OCI-M2 (cell line): Measurements from ENCODE around the gene TTC3.
"Not testable (repeated sequence)": the region's sequence is repeated elsewhere in the genome, so short reads cannot be mapped to it uniquely, and the experiment has no call there.

ENCODE experiments used
- DNase-seq: peaks from one replicate; lab custom pipeline; 2025; ENCODE audit not compliant: unreplicated experiment; lab: John Stamatoyannopoulos, UW

TTC3 gene

GRCh38 chr21:37093977-37094376 lies 20.9 kb downstream of the TTC3 start:
- DNase-seq, result no peak

GRCh38 chr21:37095821-37096220 lies 22.8 kb downstream of the TTC3 start:
- DNase-seq, result no peak

DNA sequence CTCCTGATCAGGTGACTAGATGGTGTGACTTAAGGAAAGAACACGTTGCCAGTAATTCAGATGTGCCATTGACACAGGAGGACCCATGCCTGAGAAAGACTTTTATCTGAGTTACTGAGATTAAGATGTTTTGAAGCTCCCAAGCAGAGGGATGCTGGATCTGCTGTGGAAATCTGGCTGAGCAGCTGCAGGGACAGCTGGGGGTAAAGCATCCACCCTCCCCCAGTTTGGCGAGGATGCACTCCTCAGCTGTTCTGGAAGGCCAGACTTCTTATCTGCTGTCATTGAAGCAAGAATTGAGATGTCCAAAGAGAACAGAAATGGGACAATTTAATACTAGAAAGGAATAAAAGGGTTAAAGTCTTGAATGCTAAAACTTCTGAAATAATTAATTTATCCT lies 25.7 kb downstream of the TTC3 start:
- DNase-seq, result no peak

- DNase-seq, result no peak
Observed at GRCh38 chr21:37100316-37100715, 27.3 kb downstream of the TTC3 start.

DNA sequence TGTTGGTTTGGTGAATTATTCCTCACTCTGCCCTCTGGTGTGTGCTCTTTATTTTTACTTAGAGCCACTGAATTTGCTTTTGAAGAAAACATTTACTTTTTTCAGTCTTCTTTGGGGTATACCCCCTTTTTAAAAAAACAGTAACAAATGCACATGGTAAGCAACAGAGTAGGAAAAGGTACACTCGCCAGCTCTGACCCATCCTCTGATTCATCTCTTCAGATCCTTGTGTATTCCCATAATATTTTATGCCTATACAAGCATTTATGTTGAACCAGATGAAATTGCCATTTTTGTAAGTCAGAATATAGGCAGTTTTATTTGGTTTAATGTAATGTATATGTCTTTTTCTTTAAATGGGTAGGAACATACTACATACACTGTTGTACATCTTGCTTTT lies 28.3 kb downstream of the TTC3 start:
- DNase-seq, result no peak

GRCh38 chr21:37102746-37103145 lies 29.7 kb downstream of the TTC3 start:
- not testable (repeated sequence) for DNase-seq

GRCh38 chr21:37106998-37107397 lies 33.9 kb downstream of the TTC3 start:
- no peak for DNase-seq

- not testable (repeated sequence) for DNase-seq
Observed at GRCh38 chr21:37111029-37111428, 38.0 kb downstream of the TTC3 start.

GRCh38 chr21:37114301-37114700 lies 41.2 kb downstream of the TTC3 start:
- DNase-seq, result not testable (repeated sequence)

- DNase-seq, result not testable (repeated sequence)
Observed at GRCh38 chr21:37116459-37116858, 43.4 kb downstream of the TTC3 start.

GRCh38 chr21:37117204-37117603 lies 44.1 kb downstream of the TTC3 start:
- no peak for DNase-seq

GRCh38 chr21:37118187-37118826 lies 45.3 kb downstream of the TTC3 start:
- DNase-seq, result no peak

- no peak for DNase-seq
Observed at GRCh38 chr21:37119421-37120218, 46.6 kb downstream of the TTC3 start.

- no peak for DNase-seq
Observed at GRCh38 chr21:37128076-37128475, 55.0 kb downstream of the TTC3 start.

GRCh38 chr21:37130971-37131370 lies 57.9 kb downstream of the TTC3 start:
- no peak for DNase-seq

- DNase-seq, result no peak
Observed at GRCh38 chr21:37136261-37136660, 63.2 kb downstream of the TTC3 start.

- DNase-seq, result no peak
Observed at GRCh38 chr21:37136744-37137143, 63.7 kb downstream of the TTC3 start.

GRCh38 chr21:37139154-37139553 lies 66.1 kb downstream of the TTC3 start:
- DNase-seq, result no peak

GRCh38 chr21:37139902-37140301 lies 66.8 kb downstream of the TTC3 start:
- no peak for DNase-seq

- not testable (repeated sequence) for DNase-seq
Observed at GRCh38 chr21:37143392-37143791, 70.3 kb downstream of the TTC3 start.

GRCh38 chr21:37145635-37146111 lies 72.6 kb downstream of the TTC3 start:
- DNase-seq, result no peak
